AG09319 (cell line): ENCODE data around the gene ADAMTSL2.

Source experiments
- DNase-seq: peaks from one replicate; pipeline ENCODE4 v3.0.0-alpha.2; 2010; ENCODE audit warnings: low read depth; ENCODE audit errors: extremely low read depth
- TF ChIP-seq, protein P1 (sequence below): IDR thresholded peaks from 2 replicates; pipeline ENCODE4 v1.5.1; 2011; ENCODE audit warnings: low read depth, mild to moderate bottlenecking, inconsistent platforms, low read length, moderate library complexity

The ADAMTSL2 gene

DNA sequence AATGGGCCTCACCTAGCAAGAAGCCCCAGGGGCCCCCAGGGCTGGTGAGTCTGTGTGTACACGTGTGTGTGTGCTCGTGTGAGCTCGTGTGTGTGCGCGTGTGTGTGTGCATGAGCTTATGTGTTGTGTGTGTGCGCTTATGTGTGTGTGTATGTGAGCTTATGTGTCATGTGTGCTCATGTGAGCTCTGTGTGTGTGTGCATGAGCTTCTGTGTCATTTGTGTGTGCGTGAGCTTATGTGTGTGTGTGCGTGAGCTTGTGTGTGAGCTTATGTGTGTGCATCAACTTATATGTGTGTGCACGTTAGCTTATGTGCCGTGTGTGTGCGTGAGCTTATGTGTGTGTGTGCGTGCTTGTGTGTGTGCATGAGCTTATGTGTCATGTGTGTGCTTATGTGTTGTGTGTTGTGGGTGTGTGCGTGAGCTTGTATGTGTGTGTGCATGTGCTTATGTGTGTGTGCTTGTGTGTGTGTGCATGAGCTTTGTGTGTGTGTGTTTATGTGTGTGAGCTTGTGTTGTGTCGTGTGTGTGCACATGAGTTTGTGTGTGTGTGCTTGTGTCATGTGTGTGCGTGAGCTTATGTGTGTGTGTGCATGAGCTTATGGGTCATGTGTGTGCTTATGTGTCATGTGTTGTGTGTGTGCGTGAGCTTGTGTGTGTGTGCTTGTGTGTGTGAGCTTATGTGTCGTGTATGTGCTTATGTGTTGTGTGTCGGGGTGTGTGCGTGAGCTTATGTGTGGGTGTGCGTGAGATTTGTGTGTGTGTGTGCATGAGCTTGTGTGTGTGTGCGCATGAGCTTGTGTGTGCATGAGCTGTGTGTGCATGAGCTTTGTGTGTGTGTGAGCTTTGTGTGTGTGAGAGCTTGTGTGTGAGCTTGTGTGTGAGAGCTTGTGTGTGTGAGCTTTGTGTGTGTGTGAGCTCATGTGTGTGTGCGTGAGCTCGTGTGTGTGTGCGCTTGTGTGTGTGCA lies 38.9 kb upstream of the ADAMTSL2 start:
- TF ChIP-seq, protein P1, sequence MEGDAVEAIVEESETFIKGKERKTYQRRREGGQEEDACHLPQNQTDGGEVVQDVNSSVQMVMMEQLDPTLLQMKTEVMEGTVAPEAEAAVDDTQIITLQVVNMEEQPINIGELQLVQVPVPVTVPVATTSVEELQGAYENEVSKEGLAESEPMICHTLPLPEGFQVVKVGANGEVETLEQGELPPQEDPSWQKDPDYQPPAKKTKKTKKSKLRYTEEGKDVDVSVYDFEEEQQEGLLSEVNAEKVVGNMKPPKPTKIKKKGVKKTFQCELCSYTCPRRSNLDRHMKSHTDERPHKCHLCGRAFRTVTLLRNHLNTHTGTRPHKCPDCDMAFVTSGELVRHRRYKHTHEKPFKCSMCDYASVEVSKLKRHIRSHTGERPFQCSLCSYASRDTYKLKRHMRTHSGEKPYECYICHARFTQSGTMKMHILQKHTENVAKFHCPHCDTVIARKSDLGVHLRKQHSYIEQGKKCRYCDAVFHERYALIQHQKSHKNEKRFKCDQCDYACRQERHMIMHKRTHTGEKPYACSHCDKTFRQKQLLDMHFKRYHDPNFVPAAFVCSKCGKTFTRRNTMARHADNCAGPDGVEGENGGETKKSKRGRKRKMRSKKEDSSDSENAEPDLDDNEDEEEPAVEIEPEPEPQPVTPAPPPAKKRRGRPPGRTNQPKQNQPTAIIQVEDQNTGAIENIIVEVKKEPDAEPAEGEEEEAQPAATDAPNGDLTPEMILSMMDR, result no peak

DNA sequence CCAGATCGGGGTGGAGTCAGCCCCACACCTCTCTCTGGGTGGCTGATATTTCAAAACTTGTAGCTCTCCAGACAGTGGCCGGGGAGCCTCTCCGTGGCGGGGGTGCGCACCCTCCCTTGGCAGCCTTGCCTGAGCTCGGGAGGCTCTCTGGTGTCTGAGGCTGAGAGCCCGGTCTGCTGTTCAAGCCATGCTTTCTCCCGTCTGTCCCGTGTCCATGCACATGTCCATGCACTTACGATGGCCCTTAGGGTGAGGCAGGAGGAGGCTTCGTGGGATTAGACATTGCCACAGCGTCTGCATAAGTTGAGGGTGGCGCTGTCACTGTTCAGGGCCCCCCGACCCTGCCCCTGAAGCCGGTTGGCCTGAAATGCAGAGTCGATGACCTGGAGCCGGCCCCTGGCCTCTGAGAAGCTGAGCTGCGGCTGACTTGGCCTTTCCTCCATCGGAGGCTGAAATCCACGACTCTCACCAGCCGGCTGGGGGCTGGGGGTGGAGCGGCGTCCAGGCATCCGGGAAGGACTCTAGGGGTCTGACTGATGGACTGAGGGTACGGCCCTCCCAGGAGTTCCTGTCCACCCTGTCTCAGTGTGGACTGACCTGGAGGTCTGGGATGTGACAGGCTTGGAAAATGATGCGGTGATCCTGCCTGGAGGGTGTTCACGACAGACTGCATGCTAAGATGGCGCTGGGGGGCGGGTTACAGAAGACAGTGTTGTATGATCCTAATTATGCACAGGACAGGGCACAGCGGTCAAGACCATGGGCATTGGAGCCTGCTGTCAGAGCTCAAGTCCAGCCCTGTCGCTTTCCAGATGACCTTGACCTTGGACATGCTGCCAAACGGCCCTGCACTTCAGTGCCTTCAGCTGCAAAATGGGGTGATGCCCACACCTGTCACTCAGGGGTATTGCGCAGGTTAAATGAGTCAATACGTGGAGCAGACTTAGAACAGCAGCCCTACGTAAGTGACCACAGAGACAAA lies 37.4 kb upstream of the ADAMTSL2 start:
- TF ChIP-seq, protein P1, result no peak
- DNase-seq, result no peak

More for the DNA sequence above, 38.9 kb upstream of the ADAMTSL2 start:
- DNase-seq, result no peak

DNA sequence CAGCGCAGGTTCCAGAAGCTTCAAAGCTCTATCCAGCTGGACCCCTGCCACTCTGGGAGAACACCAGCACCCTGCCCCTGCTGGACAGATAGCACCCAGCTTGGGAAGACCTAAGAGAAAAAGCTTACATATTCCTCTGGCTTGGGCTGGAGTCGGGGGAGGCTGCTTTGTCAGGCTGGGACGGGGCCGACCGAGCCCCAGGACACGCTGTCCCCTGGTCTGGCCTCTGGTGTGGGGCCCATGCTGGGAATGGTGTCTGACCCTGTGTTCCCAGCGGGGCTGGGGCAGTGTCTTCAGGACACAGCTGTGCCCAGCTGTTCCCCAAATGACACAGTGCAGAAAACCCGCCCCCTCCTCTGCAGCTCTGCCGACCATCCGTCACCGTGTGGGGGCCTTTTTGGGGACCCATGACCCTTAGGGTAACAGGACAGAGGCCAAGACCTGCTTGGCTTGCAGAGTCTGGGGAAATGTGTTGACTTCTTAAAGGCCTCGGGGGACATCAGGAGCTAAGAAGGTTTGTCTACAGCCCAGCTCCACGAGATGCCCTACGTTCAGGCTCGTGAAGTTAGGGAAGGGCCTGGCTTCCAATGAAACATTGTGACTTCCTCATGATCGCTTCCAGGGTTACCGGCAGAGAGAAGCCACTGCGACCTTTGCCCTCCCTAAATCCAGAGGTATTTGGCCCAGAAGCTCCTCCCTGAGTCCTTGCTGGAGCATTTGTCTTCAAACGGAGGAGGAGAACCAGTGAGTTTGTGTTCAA lies 35.2 kb upstream of the ADAMTSL2 start:
- DNase-seq, result no peak
- TF ChIP-seq, protein P1, result no peak

DNA sequence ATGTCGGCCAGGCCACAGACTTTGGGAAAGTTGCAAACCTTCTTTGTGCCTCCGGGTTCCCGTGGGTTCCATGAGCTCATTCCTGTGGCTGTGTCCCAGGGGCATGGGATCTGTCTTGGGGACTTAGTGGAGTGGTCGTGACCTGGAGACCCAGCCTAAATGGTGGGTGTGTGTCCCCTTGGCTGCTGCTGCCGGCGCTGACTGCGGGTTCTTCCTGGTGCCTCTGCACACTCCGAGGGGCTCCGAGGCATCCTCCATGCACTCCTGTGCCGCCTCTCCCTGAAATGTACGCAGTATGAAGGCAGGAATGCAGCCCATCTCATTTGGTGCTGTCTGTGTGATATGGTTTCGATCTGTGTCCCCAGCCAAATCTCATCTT lies 34.6 kb upstream of the ADAMTSL2 start:
- TF ChIP-seq, protein P1, result no peak
- no peak for DNase-seq

DNA sequence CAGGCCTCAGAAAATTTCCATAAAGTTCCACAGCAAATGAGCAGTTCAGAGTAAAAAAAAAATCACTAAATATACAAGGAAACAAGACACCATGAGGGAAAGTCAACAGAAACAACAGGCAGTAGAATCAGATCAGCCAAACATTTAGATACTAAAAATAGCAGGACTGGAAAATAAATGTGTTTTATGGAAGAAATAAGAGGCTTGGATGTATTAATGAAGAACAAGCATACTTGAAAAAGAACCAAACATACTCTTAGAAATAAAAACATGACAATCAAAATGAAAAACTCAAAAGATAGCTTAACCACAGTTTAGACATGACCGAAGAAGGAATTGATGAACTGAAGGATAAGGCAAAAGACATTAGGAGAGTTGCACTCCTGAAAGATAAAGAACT lies 32.4 kb upstream of the ADAMTSL2 start:
- TF ChIP-seq, protein P1, result no peak
- DNase-seq, result no peak

DNA sequence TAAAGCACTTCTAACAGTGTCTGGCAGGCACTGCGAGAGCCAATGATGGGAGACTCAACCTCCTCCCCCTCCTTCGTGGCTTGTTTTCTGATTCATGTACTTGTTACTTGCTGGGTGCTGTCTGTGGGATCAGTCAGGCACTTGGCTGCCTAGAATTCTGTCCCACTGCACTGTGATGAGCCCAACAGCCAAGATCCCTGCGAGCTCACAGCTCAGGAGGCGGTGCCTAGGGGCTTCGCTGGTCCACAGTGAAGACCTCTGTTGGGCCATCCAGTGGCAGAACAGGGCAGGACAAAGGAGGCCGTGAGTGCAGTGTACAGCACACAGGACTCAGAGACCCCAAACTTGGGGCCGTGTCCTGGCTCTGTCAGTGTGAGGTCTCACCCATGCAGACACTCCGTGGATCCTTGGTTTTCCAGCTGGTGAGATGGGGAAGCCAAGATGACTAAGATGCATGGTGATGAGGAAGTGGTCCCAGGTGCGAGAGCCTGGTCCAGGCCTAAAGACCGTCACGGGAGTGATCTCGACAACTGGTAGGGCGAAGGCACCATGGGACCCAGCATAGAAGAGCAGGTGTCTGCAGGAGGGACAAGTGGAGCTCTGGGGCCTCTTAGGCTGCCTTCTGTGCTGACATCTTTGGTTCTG lies 29.2 kb upstream of the ADAMTSL2 start:
- DNase-seq, result no peak
- TF ChIP-seq, protein P1, result no peak
